ENCODE measurements around the gene AGAP1. TPM values are rescaled to one million over a fixed set of nuclear protein-coding genes. Genes with fewer than 3 reads are reported as not detected.
"Not testable (repeated sequence)": the region's sequence is repeated elsewhere in the genome, so short reads cannot be mapped to it uniquely, and the experiment has no call there.

Gene AGAP1
- total RNA-seq, 4 donors from 2014 or later: 33.7 to 55.2 (median 37.5) TPM

DNA sequence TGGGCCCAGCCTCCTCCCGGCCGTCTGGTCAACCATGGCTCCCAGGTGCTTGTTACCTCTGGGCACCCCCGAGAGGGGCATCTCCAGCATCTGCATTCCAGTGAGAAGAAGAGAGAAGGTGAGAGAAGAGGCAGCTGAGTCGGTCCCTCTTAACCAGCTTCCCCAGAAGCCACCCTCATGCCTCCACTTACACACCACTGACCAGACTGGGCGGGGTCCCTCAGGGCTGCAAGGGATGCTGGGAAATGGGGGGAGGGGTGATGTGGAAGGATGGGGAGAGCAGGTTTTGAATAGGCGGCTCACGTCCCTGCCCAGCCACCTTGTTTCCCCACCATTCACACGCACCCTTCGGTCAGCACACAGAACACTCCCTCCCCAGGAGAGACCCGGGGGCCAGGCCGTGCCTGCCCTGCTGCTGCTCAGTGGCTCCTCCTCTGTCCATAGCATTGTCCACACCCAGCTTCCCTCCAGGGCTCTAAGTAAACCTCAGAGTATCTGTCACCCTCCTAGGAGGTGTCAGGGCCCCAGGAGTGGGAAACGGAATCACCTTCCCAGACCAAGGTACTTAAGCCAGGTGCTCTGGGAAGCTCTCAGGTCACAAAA is 639.7 kb downstream of the AGAP1 start:
- peaks cover 0 to 28% of the 10 kb centered on the region in 2 donors for H3K36me3 ChIP-seq
- H3K27ac ChIP-seq: no peak overlapping the region
- H3K4me1 ChIP-seq: no peaks in the 10 kb centered on the region
- no peak for ATAC-seq
- TF ChIP-seq POLR2A (IDR thresholded peaks at IDR 0.05) (no peak), POLR2AphosphoS5 (IDR thresholded peaks at IDR 0.05) (no peak), EP300 (IDR thresholded peaks at IDR 0.05) (no peak)
- TF ChIP-seq, protein P1, sequence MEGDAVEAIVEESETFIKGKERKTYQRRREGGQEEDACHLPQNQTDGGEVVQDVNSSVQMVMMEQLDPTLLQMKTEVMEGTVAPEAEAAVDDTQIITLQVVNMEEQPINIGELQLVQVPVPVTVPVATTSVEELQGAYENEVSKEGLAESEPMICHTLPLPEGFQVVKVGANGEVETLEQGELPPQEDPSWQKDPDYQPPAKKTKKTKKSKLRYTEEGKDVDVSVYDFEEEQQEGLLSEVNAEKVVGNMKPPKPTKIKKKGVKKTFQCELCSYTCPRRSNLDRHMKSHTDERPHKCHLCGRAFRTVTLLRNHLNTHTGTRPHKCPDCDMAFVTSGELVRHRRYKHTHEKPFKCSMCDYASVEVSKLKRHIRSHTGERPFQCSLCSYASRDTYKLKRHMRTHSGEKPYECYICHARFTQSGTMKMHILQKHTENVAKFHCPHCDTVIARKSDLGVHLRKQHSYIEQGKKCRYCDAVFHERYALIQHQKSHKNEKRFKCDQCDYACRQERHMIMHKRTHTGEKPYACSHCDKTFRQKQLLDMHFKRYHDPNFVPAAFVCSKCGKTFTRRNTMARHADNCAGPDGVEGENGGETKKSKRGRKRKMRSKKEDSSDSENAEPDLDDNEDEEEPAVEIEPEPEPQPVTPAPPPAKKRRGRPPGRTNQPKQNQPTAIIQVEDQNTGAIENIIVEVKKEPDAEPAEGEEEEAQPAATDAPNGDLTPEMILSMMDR (IDR thresholded peaks at IDR 0.05): no peak
- H3K9me3 ChIP-seq: no peaks in the 10 kb centered on the region
- WGBS, 2 donors (ENCODE audit: low coverage in 1 of 2): 74 to 100% methylated on average over 2 to 8 of the region's 12 CpGs
- no peaks in the 10 kb centered on the region for H3K27me3 ChIP-seq
- H3K4me3 ChIP-seq: no peak overlapping the region

DNA sequence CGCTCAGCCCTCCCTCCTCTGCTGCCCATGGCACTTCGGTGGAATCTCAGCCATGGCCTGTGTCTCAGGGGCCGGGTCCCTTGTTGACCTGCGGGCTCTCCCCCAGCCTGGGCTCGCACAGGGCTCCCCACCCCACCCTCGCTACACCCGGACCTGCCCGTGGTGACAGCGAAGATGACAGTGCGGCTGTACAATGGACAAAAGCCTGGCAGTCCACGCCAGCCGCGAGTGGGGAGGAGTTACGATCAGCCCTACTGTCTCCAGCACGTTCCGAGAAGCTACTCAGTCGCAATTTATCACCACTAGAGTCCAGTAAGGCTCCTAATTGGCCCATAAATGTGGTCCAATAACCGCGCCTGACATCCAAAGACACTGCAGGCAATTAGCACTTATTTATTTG is 642.7 kb downstream of the AGAP1 start:
- TF ChIP-seq EP300 (IDR thresholded peaks at IDR 0.05) (no peak), POLR2A (IDR thresholded peaks at IDR 0.05) (no peak), POLR2AphosphoS5 (IDR thresholded peaks at IDR 0.05) (no peak)
- TF ChIP-seq, protein P1 (IDR thresholded peaks at IDR 0.05): no peak
- peaks cover 0 to 12% of the 10 kb centered on the region in 2 donors for H3K36me3 ChIP-seq
- no peak overlapping the region for H3K4me3 ChIP-seq
- no peaks in the 10 kb centered on the region for H3K4me1 ChIP-seq
- peaks cover 5% of the 10 kb centered on the region for H3K27me3 ChIP-seq
- 85% methylated on average over 8 of the region's 19 CpGs; no CpG with 5 or more reads in 1 of the 2 donors for WGBS, 2 donors (ENCODE audit: low coverage in 1 of 2)
- no peaks in the 10 kb centered on the region for H3K9me3 ChIP-seq
- H3K27ac ChIP-seq: no peak overlapping the region
- ATAC-seq: no peak

GRCh38 chr2:236137066-236137465 is 643.2 kb downstream of the AGAP1 start:
- ATAC-seq: no peak
- TF ChIP-seq, protein P1 (IDR thresholded peaks at IDR 0.05): no peak
- TF ChIP-seq EP300 (IDR thresholded peaks at IDR 0.05) (no peak), POLR2A (IDR thresholded peaks at IDR 0.05) (no peak), POLR2AphosphoS5 (IDR thresholded peaks at IDR 0.05) (no peak)
- H3K4me3 ChIP-seq: no peak overlapping the region
- no peak overlapping the region for H3K27ac ChIP-seq
- peaks cover 0 to 12% of the 10 kb centered on the region in 2 donors for H3K36me3 ChIP-seq
- 94 to 100% methylated on average over 1 to 2 of the region's 10 CpGs for WGBS, 2 donors (ENCODE audit: low coverage in 1 of 2)
- H3K27me3 ChIP-seq: peaks cover 10% of the 10 kb centered on the region
- no peaks in the 10 kb centered on the region for H3K4me1 ChIP-seq
- no peaks in the 10 kb centered on the region for H3K9me3 ChIP-seq

- not testable (repeated sequence) for ATAC-seq, H3K27ac ChIP-seq, H3K9me3 ChIP-seq, H3K4me1 ChIP-seq, H3K4me3 ChIP-seq, H3K36me3 ChIP-seq
- H3K27me3 ChIP-seq: peaks cover 50% of the 10 kb centered on the region
- 79% methylated on average over 6 of the region's 11 CpGs; no CpG with 5 or more reads in 1 of the 2 donors for WGBS, 2 donors (ENCODE audit: low coverage in 1 of 2)
These were observed 647.8 kb downstream of the AGAP1 start for GRCh38 chr2:236141616-236142015.

DNA sequence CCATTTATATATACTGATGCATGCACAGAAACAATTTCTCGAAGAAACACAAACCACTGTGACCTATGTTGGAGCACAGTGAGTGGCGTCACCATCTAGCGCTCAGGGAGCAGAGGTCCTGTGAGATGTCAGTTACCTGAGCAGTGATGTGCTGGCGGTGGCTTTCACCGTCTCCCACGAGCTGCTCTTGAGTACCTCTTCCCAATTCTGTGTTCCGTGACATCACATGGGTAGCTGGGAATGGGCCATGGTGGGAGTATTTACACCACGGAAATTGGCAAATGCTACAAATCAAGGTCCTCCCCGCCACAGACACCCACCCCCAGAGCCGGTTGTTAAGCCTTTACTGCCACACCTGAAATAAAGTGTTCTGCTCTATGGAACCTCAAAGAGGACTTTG is 650.0 kb downstream of the AGAP1 start:
- Histone ChIP-seq H3K9me3 (no peaks in the 10 kb centered on the region), H3K36me3 (no peaks in the 10 kb centered on the region), H3K27ac (no peak overlapping the region), H3K4me3 (no peak overlapping the region), H3K27me3 (peaks cover 55% of the 10 kb centered on the region), H3K4me1 (no peaks in the 10 kb centered on the region)
- TF ChIP-seq POLR2AphosphoS5 (IDR thresholded peaks at IDR 0.05) (no peak), POLR2A (IDR thresholded peaks at IDR 0.05) (no peak), EP300 (IDR thresholded peaks at IDR 0.05) (no peak)
- TF ChIP-seq, protein P1 (IDR thresholded peaks at IDR 0.05): no peak
- ATAC-seq: no peak
- WGBS, 2 donors (ENCODE audit: low coverage in 1 of 2): 89 to 94% methylated on average over 8 of the region's 10 CpGs
